Choroid plexus epithelial cell (primary cell): Measurements from ENCODE around the gene KPNB1.

Experiments used
- DNase-seq: peaks from one replicate; pipeline ENCODE4 v3.0.0-alpha.2; 2010; ENCODE audit warnings: low read depth
- H3K4me3 ChIP-seq: 2 replicates; pipeline ENCODE4 v1.5.1; 2011; ENCODE audit warnings: low read depth, mild to moderate bottlenecking, control low read depth, low read length, moderate library complexity
- CTCF ChIP-seq: conservative IDR thresholded peaks from 2 replicates; pipeline ENCODE4 v1.5.1; 2011; ENCODE audit warnings: low read depth, mild to moderate bottlenecking, control low read depth, inconsistent platforms, low read length, moderate library complexity

KPNB1 gene

DNA sequence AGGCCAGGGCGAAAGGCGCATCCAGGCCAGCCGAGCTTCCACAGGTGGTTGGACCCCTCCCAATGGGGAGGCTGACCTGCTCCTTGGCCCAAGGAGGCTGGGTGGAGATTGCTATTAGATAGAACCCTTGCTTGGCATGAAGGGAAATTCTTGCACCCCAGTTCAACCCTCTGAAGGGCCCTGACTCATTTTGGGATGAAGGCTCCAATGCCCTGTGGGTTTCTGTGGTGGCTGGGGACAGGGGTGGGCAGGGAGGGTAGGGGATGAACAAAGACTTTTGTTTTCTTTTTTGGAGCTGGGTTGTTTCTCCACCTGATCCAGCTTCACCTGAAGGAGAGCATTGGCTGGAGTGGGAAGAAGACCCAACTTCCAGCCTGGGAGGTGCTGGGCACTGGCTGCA, 66.7 kb downstream of the KPNB1 start:
- no peak for TF ChIP-seq CTCF
- H3K4me3 ChIP-seq = no peak overlapping the region
- no peak for DNase-seq

GRCh38 chr17:47717261-47717697, 67.6 kb downstream of the KPNB1 start:
- no peak for DNase-seq
- TF ChIP-seq CTCF = peak; percentile 57

DNA sequence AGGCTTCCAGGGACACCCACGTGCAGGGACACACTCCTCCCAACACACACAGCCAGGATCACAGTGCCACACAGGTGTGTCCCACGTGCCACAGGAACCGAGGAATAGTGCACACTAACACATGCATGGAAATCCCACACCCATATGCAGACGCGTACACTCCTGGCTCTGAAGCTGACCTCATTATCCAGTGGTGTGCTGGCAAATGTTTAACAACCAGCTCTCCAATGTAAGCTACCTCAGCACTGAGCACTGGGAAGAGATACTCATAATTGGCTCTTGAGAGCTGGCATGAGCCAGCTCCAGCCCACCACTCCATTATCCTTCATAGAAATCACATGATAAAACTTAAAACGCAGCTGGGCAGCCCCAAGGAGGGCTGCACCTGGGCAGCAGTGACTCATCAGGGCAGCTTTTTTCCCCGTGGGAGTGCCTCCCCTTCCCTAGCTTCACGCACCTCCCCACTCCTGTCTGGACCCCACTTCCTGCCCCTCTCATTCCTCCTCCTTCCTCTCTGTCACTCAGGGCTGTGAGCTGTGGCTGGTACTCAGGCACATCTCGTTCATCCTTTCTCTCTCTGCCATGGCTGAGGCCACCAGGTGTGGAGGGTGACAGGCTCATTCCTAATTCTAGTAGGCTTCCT, 68.4 kb downstream of the KPNB1 start:
- no peak for DNase-seq
- H3K4me3 ChIP-seq = no peak overlapping the region
- no peak for TF ChIP-seq CTCF

More at GRCh38 chr17:47717261-47717697, 67.6 kb downstream of the KPNB1 start:
- H3K4me3 ChIP-seq = no peak overlapping the region

GRCh38 chr17:47718634-47719405, 69.1 kb downstream of the KPNB1 start:
- no peak overlapping the region for H3K4me3 ChIP-seq
- DNase-seq = no peak
- no peak for TF ChIP-seq CTCF

DNA sequence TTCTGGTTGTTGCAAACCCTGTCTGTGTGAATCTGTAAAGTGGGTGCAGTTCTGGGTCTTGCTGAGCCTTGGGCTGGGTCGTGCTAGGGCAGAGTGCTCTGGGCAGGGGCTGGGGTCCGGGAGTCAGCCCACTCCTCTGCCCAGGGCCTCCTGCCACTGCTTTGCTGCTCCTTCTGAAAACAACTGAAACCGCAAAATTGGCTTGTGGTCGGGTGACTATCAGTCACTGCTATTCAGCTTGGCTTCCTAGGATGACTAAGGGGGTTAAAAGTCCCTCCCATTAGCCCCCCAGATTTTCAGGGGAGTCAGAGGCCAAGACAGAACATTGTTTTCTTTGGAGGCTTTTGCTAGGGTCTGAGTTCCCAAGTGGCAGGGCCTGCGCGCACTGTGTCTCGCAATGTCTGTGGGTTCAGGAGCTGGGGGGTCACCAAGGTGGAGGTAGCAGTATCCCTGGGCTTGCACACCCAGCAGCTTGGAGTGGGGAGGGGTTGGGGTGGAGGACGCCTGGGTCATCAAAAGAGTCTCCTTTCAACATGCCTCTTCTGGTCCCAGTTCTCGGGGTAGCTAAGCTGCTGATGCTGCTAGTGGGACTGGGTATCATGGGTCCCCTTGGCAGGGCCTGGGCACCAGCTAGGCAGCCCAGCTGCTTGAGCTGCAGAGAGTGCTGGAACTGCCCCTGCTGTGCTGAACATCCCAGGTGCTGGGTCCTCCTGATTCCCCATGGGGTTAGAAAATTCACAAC, 69.9 kb downstream of the KPNB1 start:
- no peak for TF ChIP-seq CTCF
- H3K4me3 ChIP-seq = no peak overlapping the region
- DNase-seq = peak; percentile 54

DNA sequence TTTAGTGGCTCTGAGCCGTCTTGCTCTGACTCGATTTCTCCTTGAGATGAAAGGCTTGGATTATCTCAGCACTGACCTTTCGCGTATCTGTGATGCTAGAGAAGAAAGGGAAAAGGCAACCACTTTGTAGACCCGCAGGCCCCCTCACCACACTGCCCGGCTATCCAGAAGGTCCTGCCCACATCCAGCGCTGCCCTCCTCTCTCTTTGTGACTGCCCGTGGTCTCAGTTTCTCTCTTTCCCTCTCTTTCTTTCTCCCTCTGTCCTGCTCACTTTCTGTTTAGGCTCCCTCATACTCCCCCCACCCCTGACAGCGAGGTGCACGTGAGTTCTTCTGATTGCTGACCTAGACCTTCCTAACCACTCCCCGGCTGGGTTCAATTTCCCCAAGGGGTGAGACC, 70.5 kb downstream of the KPNB1 start:
- no peak overlapping the region for H3K4me3 ChIP-seq

More for the DNA sequence above, 70.5 kb downstream of the KPNB1 start:
- DNase-seq = no peak
- TF ChIP-seq CTCF = no peak
